Uterus (tissue), 4 donors: ENCODE measurements around the gene TMTC3. TPM values are rescaled to one million over a fixed set of nuclear protein-coding genes. Genes with fewer than 3 reads are reported as not detected.
A peak's percentile ranks its signal among the peaks of the same experiment; 100 is the strongest.

Experiments used
- DNase-seq, 2 donors: peaks; one replicate each; pipeline ENCODE4 v3.0.0-alpha.2; 2019 to 2020
- H3K27ac ChIP-seq, 2 donors: fragments of 200-600 bp; sonication (generic); 1 replicate in 1 of 2; 2 replicates in 1 of 2; pipeline ENCODE4 v1.5.1; 2016 to 2018
- H3K27me3 ChIP-seq, 2 donors: fragments of 200-600 bp; sonication (generic); one replicate each; pipeline ENCODE4 v1.5.1; 2018 to 2019; ENCODE audit warnings: control low read depth in 1 of 2
- H3K36me3 ChIP-seq, 2 donors: fragments of 200-600 bp; sonication (generic); one replicate each; pipeline ENCODE4 v1.5.1; 2019; ENCODE audit warnings: control low read depth in 1 of 2
- H3K4me1 ChIP-seq, 2 donors: fragments of 200-600 bp; sonication (generic); one replicate each; pipeline ENCODE4 v1.5.1; 2018 to 2019; ENCODE audit warnings: control low read depth in 1 of 2
- H3K4me3 ChIP-seq, 2 donors: fragments of 200-600 bp; sonication (generic); 1 replicate in 1 of 2; 2 replicates in 1 of 2; pipeline ENCODE4 v1.5.1; 2018 to 2019; ENCODE audit warnings: mild to moderate bottlenecking in 1 of 2
- H3K9me3 ChIP-seq, 2 donors: fragments of 200-600 bp; sonication (generic); one replicate each; pipeline ENCODE4 v1.5.1; 2019; ENCODE audit warnings: control low read depth in 1 of 2
- CTCF ChIP-seq, 4 experiments: fragments of 200-600 bp in 2 of 4; fragments of 450-650 bp in 2 of 4; sonication (generic) in 2 of 4; IDR thresholded peaks; one replicate each; pipeline ENCODE4 v1.5.1; 2016 to 2019; ENCODE audit warnings: antibody characterized with exemption in 4 of 4, mild to moderate bottlenecking in 2 of 4, moderate library complexity in 1 of 4
- POLR2A ChIP-seq, 2 donors: fragments of 450-650 bp; IDR thresholded peaks; one replicate each; pipeline ENCODE4 v1.6.1; 2016; ENCODE audit warnings: antibody characterized with exemption in 2 of 2, mild to moderate bottlenecking in 1 of 2, moderate library complexity in 1 of 2
- intact Hi-C: fragments of 100-400 bp; cut with DNase I; formaldehyde crosslinking; loops from one replicate; pipeline ENCODE4 v1.15.1; 2023; ENCODE audit warnings: low total_unique reads
- total RNA-seq, 4 donors: library from RNA; depleted of rRNA in 3 of 4; stranded (reverse); fragments of >200 nt in 3 of 4; gene quantifications; one replicate each; pipeline versions ENCODE4 v1.1.0 to v1.2.4, GENCODE V29; 2014 to 2023
- donor health status: DM: yes; HTN: yes; CAD: no.

The TMTC3 gene
- total RNA-seq, 4 donors from 2014 or later, result 9.0 to 86.5 (median 20.0) TPM

- Histone ChIP-seq H3K4me1 (no peaks in the 10 kb centered on the region), H3K9me3 (no peaks in the 10 kb centered on the region), H3K27ac (peak overlapping the region; percentile 68 to 81), H3K4me3 (peak overlapping the region; percentile 74 to 84), H3K36me3 (no peaks in the 10 kb centered on the region), H3K27me3 (no peaks in the 10 kb centered on the region)
- no peak for DNase-seq
- intact Hi-C loops, result no loop called here
- TF ChIP-seq CTCF (IDR thresholded peaks at IDR 0.05), result no peak
- TF ChIP-seq POLR2A (IDR thresholded peaks at IDR 0.05), result no peak
Measured at GRCh38 chr12:88141425-88141773, 708 bp upstream of the TMTC3 start.

GRCh38 chr12:88142610-88142991, 494 bp downstream of the TMTC3 start:
- Histone ChIP-seq H3K27me3 (no peaks in the 10 kb centered on the region), H3K4me1 (no peaks in the 10 kb centered on the region), H3K9me3 (no peaks in the 10 kb centered on the region), H3K27ac (peak overlapping the region; percentile 68 to 81), H3K36me3 (no peaks in the 10 kb centered on the region), H3K4me3 (peak overlapping the region; percentile 74 to 84)
- TF ChIP-seq POLR2A (IDR thresholded peaks at IDR 0.05) (no peak), CTCF (IDR thresholded peaks at IDR 0.05) (no peak)
- peak in 1 of 2 donors; percentile 22 for DNase-seq
- intact Hi-C loops, result no loop called here

DNA sequence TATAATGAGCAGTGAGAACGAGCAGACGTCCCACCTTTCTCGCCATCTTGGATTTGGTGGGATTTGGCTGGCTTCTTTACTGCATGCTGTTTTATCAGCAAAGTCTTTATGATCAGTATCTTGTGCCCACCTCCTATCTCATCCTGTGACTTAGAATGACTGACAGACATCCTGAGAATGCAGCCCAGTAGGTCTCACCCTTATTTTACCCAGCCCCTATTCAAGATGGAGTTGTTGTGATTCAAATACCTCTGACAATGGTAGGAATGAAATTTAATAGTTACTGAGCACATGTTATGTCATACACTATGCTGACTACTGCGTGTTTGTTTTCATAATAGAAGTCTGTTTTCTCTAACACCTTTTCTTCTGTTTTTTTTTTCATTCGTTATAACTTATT, 1.9 kb downstream of the TMTC3 start:
- Histone ChIP-seq H3K4me1 (no peaks in the 10 kb centered on the region), H3K9me3 (no peaks in the 10 kb centered on the region), H3K4me3 (no peak overlapping the region), H3K27me3 (no peaks in the 10 kb centered on the region), H3K27ac (no peak overlapping the region), H3K36me3 (no peaks in the 10 kb centered on the region)
- no peak for DNase-seq
- intact Hi-C loops, result no loop called here
- TF ChIP-seq CTCF (IDR thresholded peaks at IDR 0.05) (no peak), POLR2A (IDR thresholded peaks at IDR 0.05) (no peak)

DNA sequence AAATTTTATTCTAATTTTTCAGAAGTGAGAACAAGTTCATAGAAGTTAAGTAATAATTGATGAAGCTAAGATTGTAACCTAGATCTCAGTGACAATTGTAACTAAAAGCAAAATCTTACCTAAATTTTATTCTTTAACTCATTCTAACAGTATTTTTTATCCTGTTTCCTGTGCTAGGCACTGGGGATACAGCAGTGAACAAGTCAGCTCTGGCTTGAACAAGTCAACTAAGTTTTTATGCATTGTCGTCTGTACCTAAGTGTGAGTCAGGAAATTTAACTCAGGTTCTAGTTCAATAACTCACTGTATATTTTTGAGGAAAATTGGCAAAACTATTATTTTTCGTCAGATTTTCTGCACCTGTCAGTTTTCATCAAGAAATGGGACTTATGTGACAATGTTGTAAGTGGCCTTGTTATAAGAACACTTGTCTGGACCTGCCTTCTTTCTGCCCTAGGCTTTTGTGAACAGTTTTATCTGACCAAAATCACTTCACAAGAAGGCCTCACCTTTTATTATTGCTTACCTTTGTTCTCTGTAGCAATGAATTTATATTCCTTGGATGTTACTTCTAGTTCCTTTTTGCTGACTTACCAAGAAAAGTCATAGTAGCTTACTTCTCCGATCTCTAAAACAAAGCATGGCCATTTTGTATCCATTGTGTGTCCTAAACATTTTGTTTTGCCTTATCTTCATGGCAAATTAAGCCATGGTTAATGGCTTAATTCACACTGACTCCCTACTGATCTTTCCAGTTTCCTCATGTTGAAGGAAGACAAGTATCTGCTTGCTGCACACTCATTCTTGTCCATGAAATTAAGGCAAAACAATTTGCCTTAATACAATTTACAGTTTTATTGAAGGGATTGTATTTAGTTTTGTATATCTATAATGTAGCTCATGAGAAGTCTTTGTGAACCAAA, 2.7 kb downstream of the TMTC3 start:
- no peak for TF ChIP-seq POLR2A (IDR thresholded peaks at IDR 0.05)
- TF ChIP-seq CTCF (IDR thresholded peaks at IDR 0.05), result no peak
- intact Hi-C loops, result no loop called here
- H3K4me3 ChIP-seq, result no peak overlapping the region
- no peaks in the 10 kb centered on the region for H3K27me3 ChIP-seq
- H3K36me3 ChIP-seq, result no peaks in the 10 kb centered on the region
- H3K27ac ChIP-seq, result no peak overlapping the region
- no peak for DNase-seq
- H3K4me1 ChIP-seq, result no peaks in the 10 kb centered on the region
- no peaks in the 10 kb centered on the region for H3K9me3 ChIP-seq
